ENCODE results near the gene CTBP1.

Gene CTBP1

GRCh38 chr4:1221155-1221870 lies 27.6 kb downstream of the CTBP1 start:
- DNase-seq, result no peak

- no peak for DNase-seq
Observed at GRCh38 chr4:1220566-1220965, 28.4 kb downstream of the CTBP1 start.

- no peak for DNase-seq
Observed at GRCh38 chr4:1219566-1219950, 29.4 kb downstream of the CTBP1 start.

- no peak for DNase-seq
Observed at GRCh38 chr4:1218634-1219565, 30.0 kb downstream of the CTBP1 start.

GRCh38 chr4:1217366-1217765 lies 31.6 kb downstream of the CTBP1 start:
- no peak for DNase-seq

- peak; percentile 79 for DNase-seq
Observed at GRCh38 chr4:1216869-1217294, 32.0 kb downstream of the CTBP1 start.

- no peak for DNase-seq
Observed at GRCh38 chr4:1216076-1216614, 32.8 kb downstream of the CTBP1 start.

GRCh38 chr4:1215141-1216075 lies 33.5 kb downstream of the CTBP1 start:
- DNase-seq, result no peak

- no peak for DNase-seq
Observed at GRCh38 chr4:1214101-1215095, 34.5 kb downstream of the CTBP1 start.

- no peak for DNase-seq
Observed at GRCh38 chr4:1213336-1213995, 35.5 kb downstream of the CTBP1 start.

- DNase-seq, result no peak
Observed at GRCh38 chr4:1212546-1213335, 36.2 kb downstream of the CTBP1 start.

- no peak for DNase-seq
Observed at GRCh38 chr4:1211891-1212545, 36.9 kb downstream of the CTBP1 start.

GRCh38 chr4:1211371-1211770 lies 37.6 kb downstream of the CTBP1 start:
- no peak for DNase-seq

GRCh38 chr4:1210971-1211370 lies 38.0 kb downstream of the CTBP1 start:
- DNase-seq, result no peak

GRCh38 chr4:1210241-1210841 lies 38.6 kb downstream of the CTBP1 start:
- no peak for DNase-seq

GRCh38 chr4:1209821-1210220 lies 39.1 kb downstream of the CTBP1 start:
- DNase-seq, result no peak

- DNase-seq, result no peak
Observed at GRCh38 chr4:1208970-1209704, 39.8 kb downstream of the CTBP1 start.

GRCh38 chr4:1208266-1208961 lies 40.5 kb downstream of the CTBP1 start:
- DNase-seq, result no peak
